HG03103 (cell line): Measurements from ENCODE around the gene BRD9.
"Not testable (repeated sequence)": the region's sequence is repeated elsewhere in the genome, so short reads cannot be mapped to it uniquely, and the experiment has no call there.

ENCODE experiments used
- ATAC-seq: cut with Tn5 transposase; IDR thresholded peaks from one replicate; pipeline ENCODE4 v1.9.1; 2021; ENCODE audit warnings: low read depth; ENCODE audit not compliant: unreplicated experiment

BRD9 gene

GRCh38 chr5:923281-923873 is 30.8 kb upstream of the BRD9 start:
- ATAC-seq = peak; percentile 69

GRCh38 chr5:922436-923280 is 30.1 kb upstream of the BRD9 start:
- ATAC-seq = no peak

GRCh38 chr5:921456-922435 is 29.1 kb upstream of the BRD9 start:
- no peak for ATAC-seq

DNA sequence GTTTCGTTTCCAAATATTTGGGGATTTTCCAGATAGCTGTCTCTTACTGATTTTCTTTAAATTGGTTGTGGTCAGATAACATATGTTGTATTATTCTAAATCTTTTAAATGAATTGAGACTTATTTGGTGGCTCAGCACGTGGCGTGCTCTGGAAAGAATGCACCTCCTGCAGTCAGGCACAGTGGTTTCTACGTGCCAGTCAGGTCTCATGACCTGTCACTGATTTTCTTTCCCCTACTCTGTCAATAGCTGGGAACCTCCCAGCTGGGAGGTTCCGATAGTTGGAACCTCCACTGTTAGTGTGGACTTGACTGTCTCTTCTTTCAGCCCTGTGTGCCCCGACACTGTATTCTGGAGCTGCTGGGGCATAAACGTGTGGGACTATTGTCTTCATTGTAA is 27.7 kb upstream of the BRD9 start:
- no peak for ATAC-seq

DNA sequence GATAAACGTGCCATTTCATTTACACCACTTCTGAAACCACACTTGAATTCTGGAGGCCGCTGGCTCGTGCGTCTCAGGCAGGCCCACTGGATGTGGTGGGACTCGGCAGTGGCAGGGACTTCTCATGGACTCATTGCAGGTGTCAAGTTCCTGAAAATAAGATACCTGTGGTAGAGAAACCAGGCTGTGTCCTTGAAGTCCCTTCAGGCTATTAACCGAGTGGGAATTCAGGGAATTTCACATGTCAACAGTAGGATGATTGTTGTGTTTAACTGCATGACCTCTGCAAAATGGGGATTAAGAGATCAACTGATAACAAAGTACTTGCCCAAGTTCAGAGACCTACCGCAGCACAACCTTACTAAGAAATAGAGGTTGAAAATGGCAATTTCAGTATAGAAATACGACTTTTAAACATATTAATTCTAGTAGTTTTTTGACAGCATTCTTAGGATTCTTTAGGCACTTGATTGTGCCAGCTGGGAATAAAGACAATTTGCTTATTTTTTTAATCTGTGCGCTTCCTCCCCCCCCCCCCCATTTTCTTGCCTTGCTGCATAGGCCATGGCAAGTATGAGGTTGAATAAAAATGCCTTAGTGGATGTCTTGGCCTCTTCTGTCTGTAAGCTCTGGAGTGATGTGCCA is 26.9 kb upstream of the BRD9 start:
- ATAC-seq = no peak

- not testable (repeated sequence) for ATAC-seq
Observed at GRCh38 chr5:918717-919116, 26.1 kb upstream of the BRD9 start.

GRCh38 chr5:916441-917293 is 24.1 kb upstream of the BRD9 start:
- ATAC-seq = no peak

GRCh38 chr5:915946-916345 is 23.3 kb upstream of the BRD9 start:
- ATAC-seq = no peak

DNA sequence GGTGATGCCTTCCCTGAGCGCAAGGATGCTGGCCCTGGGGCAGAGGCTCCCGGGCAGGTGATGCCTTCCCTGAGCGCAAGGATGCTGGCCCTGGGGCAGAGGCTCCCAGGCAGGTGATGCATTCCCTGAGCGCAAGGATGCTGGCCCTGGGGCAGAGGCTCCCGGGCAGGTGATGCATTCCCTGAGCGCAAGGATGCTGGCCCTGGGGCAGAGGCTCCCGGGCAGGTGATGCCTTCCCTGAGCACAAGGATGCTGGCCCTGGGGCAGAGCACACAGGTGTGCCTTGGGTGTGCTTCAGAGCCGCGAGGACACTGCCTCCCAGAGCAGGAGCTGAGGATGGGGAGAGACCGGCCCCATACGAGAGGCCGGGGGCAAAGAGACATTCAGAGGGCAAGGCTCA is 22.7 kb upstream of the BRD9 start:
- ATAC-seq = not testable (repeated sequence)

DNA sequence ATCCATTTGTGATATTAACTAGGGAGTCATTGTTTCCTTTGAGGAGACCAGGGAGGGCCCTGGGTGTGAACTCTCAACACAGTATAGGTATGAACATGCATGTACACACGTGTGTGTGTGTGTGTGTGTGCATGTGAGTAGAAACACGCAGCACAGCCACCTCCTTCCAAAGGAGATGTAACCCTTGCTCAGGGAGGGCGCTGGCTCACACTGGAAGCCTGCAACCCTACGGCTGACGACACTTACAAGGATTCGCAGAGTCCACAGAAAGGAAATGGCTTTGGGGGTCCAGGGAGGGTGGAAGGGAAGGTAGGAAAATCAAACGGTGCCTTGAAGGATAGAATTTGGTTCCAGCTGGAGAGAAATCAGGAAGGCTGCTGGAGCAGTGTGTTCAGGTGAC is 22.0 kb upstream of the BRD9 start:
- ATAC-seq = no peak

DNA sequence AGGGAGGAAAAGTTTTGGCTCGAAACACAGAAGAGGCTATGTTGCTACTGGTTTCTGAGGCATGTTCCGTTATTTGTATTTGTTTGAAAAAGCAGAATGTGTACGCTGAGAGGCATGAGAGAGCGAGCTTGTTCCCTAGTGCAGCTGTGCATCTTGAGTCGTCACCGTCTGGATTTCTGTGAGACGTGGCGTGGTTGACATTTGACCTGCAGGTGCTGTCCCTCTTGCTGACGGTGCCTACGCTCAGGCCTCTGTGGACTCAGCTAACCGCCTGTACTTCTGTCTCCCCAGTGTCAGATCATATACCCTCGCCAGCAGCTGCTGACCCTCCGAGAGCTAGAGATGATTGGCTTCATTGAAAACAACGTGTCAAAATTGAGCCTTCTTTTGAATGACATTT is 21.6 kb upstream of the BRD9 start:
- ATAC-seq = no peak

DNA sequence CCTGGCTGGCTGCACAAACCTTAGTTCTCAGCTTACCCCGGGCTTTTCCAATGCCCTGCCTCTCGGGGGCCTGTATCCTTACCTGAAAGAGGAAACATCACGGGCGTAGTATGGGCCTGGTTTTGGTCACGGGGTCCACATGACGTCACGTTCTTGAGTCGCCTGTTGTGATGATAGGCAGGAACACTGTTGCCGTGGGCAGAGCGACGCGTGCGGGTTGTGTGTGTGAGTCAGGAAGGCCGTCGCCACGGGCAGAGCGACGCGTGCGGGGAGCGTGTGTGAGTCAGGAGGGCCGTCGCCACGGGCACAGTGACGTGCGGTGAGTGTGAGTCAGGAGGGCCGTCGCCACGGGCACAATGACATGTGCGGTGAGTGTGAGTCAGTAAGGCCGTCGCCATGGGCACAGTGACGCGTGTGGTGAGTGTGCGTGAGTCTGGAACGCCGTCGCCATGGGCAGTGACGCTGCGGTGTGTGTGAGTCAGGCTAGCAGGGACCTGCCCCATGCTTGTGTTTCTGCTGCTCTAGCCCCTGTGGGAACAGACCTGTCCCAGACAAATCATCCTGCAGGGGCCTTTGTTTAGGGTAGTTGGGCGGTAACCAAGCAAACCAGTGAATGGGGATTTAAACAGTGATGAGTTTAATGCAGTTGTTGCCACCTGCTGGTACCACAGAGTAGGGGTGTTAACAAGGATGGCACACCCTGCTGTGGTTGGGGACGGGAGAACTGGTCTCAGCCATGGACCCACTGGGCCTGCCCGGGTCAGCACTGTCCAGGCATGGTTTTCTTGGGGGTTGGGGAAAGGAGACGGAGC is 19.9 kb upstream of the BRD9 start:
- ATAC-seq = no peak

DNA sequence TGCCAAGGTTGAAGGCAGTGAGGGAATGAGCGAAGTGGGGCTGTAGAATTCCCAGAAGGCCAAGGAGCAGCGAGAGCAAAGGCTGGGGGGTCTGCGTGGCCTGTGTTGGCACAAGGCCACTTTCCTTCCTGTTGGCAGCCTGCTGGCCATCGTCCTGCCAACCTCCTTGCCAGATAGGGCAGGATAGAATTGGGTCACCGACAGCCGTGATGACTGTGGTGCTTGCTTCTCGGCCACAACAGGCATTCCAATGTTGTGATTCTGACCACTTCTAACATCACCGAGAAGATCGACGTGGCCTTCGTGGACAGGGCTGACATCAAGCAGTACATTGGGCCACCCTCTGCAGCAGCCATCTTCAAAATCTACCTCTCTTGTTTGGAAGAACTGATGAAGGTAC is 19.0 kb upstream of the BRD9 start:
- ATAC-seq = no peak

DNA sequence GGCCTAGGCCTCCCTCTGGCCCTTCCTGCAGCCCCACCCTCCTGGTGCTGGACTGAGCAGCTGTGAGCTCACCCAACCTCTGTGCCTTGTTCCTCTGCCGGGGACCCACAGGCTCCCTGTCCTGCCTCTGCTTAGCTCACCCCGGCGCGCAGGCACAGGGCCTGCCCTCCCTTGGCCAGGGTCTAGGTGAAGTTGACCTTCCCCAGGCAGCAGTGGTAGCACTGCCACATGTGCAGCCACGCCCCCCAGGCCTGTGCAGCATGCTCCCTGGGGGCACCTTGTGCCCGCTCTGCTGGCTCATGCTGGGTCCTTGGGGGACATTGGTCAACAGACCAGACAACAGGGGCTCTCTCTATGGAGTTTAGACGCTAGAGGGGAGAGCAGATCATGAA is 18.2 kb upstream of the BRD9 start:
- no peak for ATAC-seq

- ATAC-seq = no peak
Observed at GRCh38 chr5:909994-910768, 17.6 kb upstream of the BRD9 start.

DNA sequence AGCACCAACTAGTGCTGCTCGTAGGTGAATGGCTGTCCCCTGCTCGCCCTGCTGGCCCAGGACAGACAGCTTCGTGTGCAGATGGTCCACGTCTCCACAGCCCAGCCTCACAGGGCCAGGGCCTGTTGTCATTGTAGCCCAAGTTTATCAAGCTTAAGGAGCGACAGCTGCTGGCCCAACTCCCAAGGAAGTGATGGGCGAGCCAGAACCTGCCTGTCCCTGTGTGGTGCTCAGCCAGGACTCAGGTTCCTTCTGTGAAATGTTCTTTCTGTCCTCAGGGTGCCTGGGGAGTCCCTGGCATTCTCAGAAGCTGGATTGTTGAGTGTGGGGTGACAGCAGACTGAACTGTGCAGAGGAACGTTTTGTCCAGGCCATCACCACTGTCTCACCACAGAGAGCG is 16.5 kb upstream of the BRD9 start:
- ATAC-seq = no peak

DNA sequence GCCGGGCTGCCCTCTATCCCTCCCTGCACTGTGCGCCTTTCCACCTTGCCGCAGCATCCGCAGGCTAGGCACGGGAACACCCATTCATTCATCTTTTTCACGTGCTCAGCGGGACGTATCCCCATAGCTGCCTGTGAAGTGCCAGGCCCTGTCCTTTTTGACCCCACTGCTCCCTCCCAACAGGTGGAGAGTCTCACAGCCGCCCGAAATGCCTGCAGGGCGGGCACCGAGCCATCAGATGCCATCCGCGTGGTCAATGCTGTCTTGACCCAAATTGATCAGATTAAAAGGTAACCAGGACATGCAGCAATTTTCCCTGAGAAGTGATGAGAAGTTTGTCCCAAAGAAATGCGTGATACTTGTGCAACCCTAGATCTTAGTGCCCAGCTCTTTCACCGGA is 15.6 kb upstream of the BRD9 start:
- ATAC-seq = no peak

DNA sequence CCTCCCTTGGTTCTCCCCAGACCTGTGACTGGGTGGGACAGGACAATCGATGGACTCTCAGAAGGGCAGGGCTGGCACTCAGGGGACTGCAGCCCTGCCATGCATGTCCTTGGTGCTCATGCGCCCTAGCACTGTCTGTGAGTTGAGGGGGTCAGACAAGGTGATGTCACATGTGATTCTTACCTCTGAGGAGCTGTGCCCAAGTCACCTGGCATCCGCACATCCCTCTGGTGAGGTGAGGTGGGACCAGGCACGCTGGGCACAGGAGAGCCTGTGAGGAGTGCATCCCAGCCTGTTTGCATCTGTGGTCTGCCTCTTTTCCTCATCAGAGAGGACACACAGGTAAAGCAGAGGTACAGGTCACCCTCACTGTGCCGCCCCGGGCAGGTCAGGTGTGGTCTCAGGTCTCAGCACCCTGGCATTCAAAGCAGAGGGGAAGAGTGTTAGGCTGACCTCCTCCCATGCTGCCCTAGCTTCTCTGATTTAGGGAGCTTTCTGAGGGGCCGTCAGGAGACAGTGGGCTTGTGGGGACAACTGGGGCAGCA is 14.8 kb upstream of the BRD9 start:
- no peak for ATAC-seq
